Endothelial cell of umbilical vein (primary cell): Measurements from ENCODE around the gene SYNGAP1. TPM values are rescaled to one million over a fixed set of nuclear protein-coding genes. Genes with fewer than 3 reads are reported as not detected.

ENCODE experiments used
- BruUV-seq: library from RNA; stranded (reverse); fragments of 400-500 nt; replicated peaks from 2 replicates; lab custom pipeline; 2021; lab: Mats Ljungman, UMichigan
- CTCF ChIA-PET: fragments of 300-600, 350-600 bp; sonication (Branson Sonifier 250); formaldehyde crosslinking; loops from one replicate; lab custom pipeline; 2021; ENCODE audit warnings: antibody characterized with exemption, inconsistent platforms; lab: Charles Lee
- POLR2A ChIA-PET: fragments of 300-600, 350-600 bp; sonication (Branson Sonifier 250); formaldehyde crosslinking; loops from one replicate; lab custom pipeline; 2021; ENCODE audit warnings: antibody characterized with exemption, inconsistent platforms; lab: Charles Lee
- DNase-seq: peaks from one replicate; pipeline ENCODE4 v3.0.0-alpha.2; 2011; ENCODE audit warnings: low read depth, low spot score
- FAIRE-seq: peaks from 2 replicates; lab custom pipeline; 2011; peaks lifted over from hg19 to GRCh38; lab: Jason Lieb, UNC
- H2AFZ ChIP-seq: 2 replicates; pipeline ENCODE4 v1.6.0; 2012; ENCODE audit warnings: low read depth, low read length, control low read depth, inconsistent platforms
- H3K27ac ChIP-seq: 2 replicates; pipeline ENCODE4 v1.5.1; 2011; ENCODE audit warnings: low read depth, mild to moderate bottlenecking, control low read depth, low read length, moderate library complexity; ENCODE audit not compliant: insufficient read depth
- H3K27me3 ChIP-seq, 2 experiments: 2 replicates each; pipeline versions ENCODE4 v1.6.0 to v1.6.1; 2011; ENCODE audit warnings: low read length in 2 of 2, mixed read lengths in 1 of 2; ENCODE audit not compliant: control insufficient read depth in 2 of 2, insufficient read depth in 2 of 2
- H3K36me3 ChIP-seq, 2 experiments: 2 replicates in 1 of 2; 3 replicates in 1 of 2; pipeline ENCODE4 v1.5.1; 2011; ENCODE audit warnings: low read length in 2 of 2, mild to moderate bottlenecking in 1 of 2, moderate library complexity in 1 of 2; ENCODE audit not compliant: control insufficient read depth in 2 of 2, insufficient read depth in 2 of 2; ENCODE audit errors: extremely low read depth in 1 of 2
- H3K4me1 ChIP-seq: 3 replicates; pipeline ENCODE4 v1.5.1; 2011; ENCODE audit warnings: mild to moderate bottlenecking, low read length; ENCODE audit not compliant: control insufficient read depth, insufficient read depth; ENCODE audit errors: extremely low read depth
- H3K4me2 ChIP-seq: 2 replicates; pipeline ENCODE4 v1.6.1; 2011; ENCODE audit warnings: low read length, control low read depth, mixed read lengths; ENCODE audit not compliant: insufficient read depth
- H3K4me3 ChIP-seq, 3 experiments: fragments of 200-600 bp in 1 of 3; sonication (generic), shearing (Covaris generic) in 1 of 3; replicated peaks in 1 of 3; 2 replicates each; pipeline ENCODE4 v1.5.1; 2011 to 2016; ENCODE audit warnings: control low read depth in 3 of 3, low read length in 3 of 3, mild to moderate bottlenecking in 2 of 3, inconsistent platforms in 1 of 3, low read depth in 1 of 3, moderate library complexity in 1 of 3; ENCODE audit not compliant: insufficient read depth in 1 of 3
- H3K79me2 ChIP-seq: 2 replicates; pipeline ENCODE4 v1.6.0; 2012; ENCODE audit warnings: low read length, inconsistent platforms; ENCODE audit not compliant: control insufficient read depth, insufficient read depth
- H3K9ac ChIP-seq: replicated peaks from 2 replicates; pipeline ENCODE3; 2011; ENCODE audit warnings: low read length, control low read depth; ENCODE audit not compliant: insufficient read depth; ENCODE audit errors: extremely low read depth
- H3K9me1 ChIP-seq: replicated peaks from 3 replicates; pipeline ENCODE4 v1.6.0; 2011; ENCODE audit warnings: mild to moderate bottlenecking, low read length; ENCODE audit not compliant: control insufficient read depth, insufficient read depth; ENCODE audit errors: extremely low read depth
- H3K9me3 ChIP-seq: replicated peaks from 2 replicates; pipeline ENCODE4 v1.5.1; 2012; ENCODE audit warnings: low read length, inconsistent platforms; ENCODE audit not compliant: control insufficient read depth, insufficient read depth
- H4K20me1 ChIP-seq: replicated peaks from 2 replicates; pipeline ENCODE3; 2011; ENCODE audit warnings: mild to moderate bottlenecking, low read length; ENCODE audit not compliant: control insufficient read depth, insufficient read depth; ENCODE audit errors: extremely low read depth
- EZH2 ChIP-seq: IDR thresholded peaks from 2 replicates; pipeline ENCODE4 v1.6.1; 2012; ENCODE audit warnings: borderline replicate concordance, low read depth, mild to moderate bottlenecking, moderate library complexity, low read length, inconsistent platforms; ENCODE audit not compliant: severe bottlenecking
- FOS ChIP-seq: IDR thresholded peaks from 2 replicates; pipeline ENCODE4 v1.6.1; 2011; ENCODE audit warnings: mild to moderate bottlenecking, low read length, moderate library complexity, borderline replicate concordance; ENCODE audit not compliant: insufficient read depth
- GATA2 ChIP-seq: IDR thresholded peaks from 2 replicates; pipeline ENCODE4 v1.7.0; 2011; ENCODE audit warnings: low read depth, mild to moderate bottlenecking, moderate library complexity, mixed read lengths, low read length; ENCODE audit not compliant: insufficient read length, insufficient read depth
- JUN ChIP-seq: IDR thresholded peaks from 2 replicates; pipeline ENCODE4 v1.6.1; 2011; ENCODE audit warnings: borderline replicate concordance, low read depth; ENCODE audit not compliant: insufficient read length, insufficient read depth
- MYC ChIP-seq: IDR thresholded peaks from one replicate; pipeline ENCODE4 v1.6.1; 2011; ENCODE audit warnings: mild to moderate bottlenecking, low read depth, low read length
- POLR2A ChIP-seq: IDR thresholded peaks from 2 replicates; pipeline ENCODE4 v1.6.1; 2012; ENCODE audit warnings: low read depth, mild to moderate bottlenecking, control low read depth, low read length
- POLR2AphosphoS5 ChIP-seq: IDR thresholded peaks from 2 replicates; pipeline ENCODE4 v1.6.1; 2012; ENCODE audit warnings: low read depth, mild to moderate bottlenecking, control low read depth, low read length, moderate library complexity; ENCODE audit not compliant: insufficient read depth
- dilution Hi-C: fragments of 300-500 bp; cut with MboI; formaldehyde crosslinking; loops from one replicate; pipeline ENCODE4 v1.15.0; 2019; ENCODE audit warnings: low sequenced_read_pairs; ENCODE audit not compliant: extremely low pct_ligation_motif_present
- intact Hi-C: fragments of 100-400 bp; cut with micrococcal nuclease; formaldehyde crosslinking; loops from one replicate; pipeline ENCODE4 v1.10.0; 2022
- polyA plus RNA-seq, 4 experiments: library from polyadenylated mRNA; depleted of rRNA in 3 of 4; stranded (reverse) in 3 of 4; unstranded in 1 of 4; fragments of >200 nt; gene quantifications; 2 replicates each; pipeline versions ENCODE4 v1.2.1 to v1.2.3, GENCODE V29; 2011 to 2012; ENCODE audit warnings: missing spikeins in 1 of 4
- total RNA-seq: library from RNA; stranded (reverse); gene quantifications from 2 replicates; pipeline ENCODE4 v1.2.3, GENCODE V29; 2021
- TF ChIP-seq, protein P1 (sequence below): IDR thresholded peaks from 2 replicates; pipeline ENCODE4 v1.6.1; 2011; ENCODE audit not compliant: insufficient read depth, insufficient read length
- TF ChIP-seq, protein P2 (sequence below), 2 donors: IDR thresholded peaks; 1 replicate in 1 of 2; 2 replicates in 1 of 2; pipeline ENCODE4 v1.5.1; 2011; ENCODE audit warnings: low read length in 2 of 2, mild to moderate bottlenecking in 2 of 2, moderate library complexity in 2 of 2, control low read depth in 1 of 2, inconsistent platforms in 1 of 2, low read depth in 1 of 2; ENCODE audit not compliant: insufficient read depth in 1 of 2; ENCODE audit errors: extremely low read depth in 1 of 2

Gene SYNGAP1
- total and polyA plus RNA-seq, 2 donors (not counting 3 experiments of a cell fraction or from before 2014, with no cell fraction given): 7.3 to 15.1 TPM

DNA sequence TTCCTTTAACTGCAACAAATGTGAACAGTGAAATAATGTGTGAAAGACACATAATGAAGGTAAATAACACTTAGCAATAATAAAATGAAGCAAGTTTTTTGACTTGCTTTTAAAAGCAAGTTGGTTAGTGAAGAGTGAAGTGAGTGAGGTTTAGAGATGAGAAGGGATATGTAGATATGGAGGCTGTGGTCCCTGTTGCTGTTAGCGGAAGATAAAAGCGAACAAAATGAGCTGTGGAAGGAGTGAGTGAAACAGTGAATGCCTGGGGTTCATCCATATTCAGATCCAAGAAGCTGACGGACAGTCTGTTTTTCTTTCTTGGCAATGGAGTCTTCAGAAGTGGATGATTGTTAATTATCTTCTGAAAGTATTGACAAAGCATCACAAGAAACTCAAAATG lies 58.0 kb downstream of the SYNGAP1 start:
- FAIRE-seq (no peak), DNase-seq (no peak)
- Histone ChIP-seq H3K9me3 (no peaks in the 10 kb centered on the region), H3K79me2 (no peaks in the 10 kb centered on the region), H2AFZ (no peak overlapping the region), H3K27ac (no peak overlapping the region), H3K4me3 (no peak overlapping the region), H3K9me1 (no peaks in the 10 kb centered on the region), H3K4me1 (no peaks in the 10 kb centered on the region), H3K4me2 (no peak overlapping the region), H3K27me3 (peaks cover 4 to 5% of the 10 kb centered on the region in 2 experiments), H4K20me1 (no peaks in the 10 kb centered on the region), H3K9ac (no peak overlapping the region), H3K36me3 (no peaks in the 10 kb centered on the region)
- POLR2A ChIA-PET: no interaction called here
- no TSS peak for BruUV-seq
- CTCF ChIA-PET: interaction anchor here (0.7 to 1.0 kb wide), 2 partner anchors 12 to 14 kb away, joined by 3 read pairs; no protein-coding TSS in a partner anchor
- intact Hi-C loops (no loop called here), dilution Hi-C loops (no loop called here)
- TF ChIP-seq POLR2AphosphoS5 (no peak), POLR2A (no peak), FOS (no peak), GATA2 (no peak), MYC (no peak), JUN (no peak), EZH2 (no peak)
- TF ChIP-seq, protein P1, sequence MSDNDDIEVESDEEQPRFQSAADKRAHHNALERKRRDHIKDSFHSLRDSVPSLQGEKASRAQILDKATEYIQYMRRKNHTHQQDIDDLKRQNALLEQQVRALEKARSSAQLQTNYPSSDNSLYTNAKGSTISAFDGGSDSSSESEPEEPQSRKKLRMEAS: no peak
- TF ChIP-seq, protein P2, sequence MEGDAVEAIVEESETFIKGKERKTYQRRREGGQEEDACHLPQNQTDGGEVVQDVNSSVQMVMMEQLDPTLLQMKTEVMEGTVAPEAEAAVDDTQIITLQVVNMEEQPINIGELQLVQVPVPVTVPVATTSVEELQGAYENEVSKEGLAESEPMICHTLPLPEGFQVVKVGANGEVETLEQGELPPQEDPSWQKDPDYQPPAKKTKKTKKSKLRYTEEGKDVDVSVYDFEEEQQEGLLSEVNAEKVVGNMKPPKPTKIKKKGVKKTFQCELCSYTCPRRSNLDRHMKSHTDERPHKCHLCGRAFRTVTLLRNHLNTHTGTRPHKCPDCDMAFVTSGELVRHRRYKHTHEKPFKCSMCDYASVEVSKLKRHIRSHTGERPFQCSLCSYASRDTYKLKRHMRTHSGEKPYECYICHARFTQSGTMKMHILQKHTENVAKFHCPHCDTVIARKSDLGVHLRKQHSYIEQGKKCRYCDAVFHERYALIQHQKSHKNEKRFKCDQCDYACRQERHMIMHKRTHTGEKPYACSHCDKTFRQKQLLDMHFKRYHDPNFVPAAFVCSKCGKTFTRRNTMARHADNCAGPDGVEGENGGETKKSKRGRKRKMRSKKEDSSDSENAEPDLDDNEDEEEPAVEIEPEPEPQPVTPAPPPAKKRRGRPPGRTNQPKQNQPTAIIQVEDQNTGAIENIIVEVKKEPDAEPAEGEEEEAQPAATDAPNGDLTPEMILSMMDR (IDR thresholded peaks at IDR 0.05; ENCODE audit: extremely low read depth in 1 of 2, insufficient read depth in 1 of 2, low read depth in 1 of 2, low read length in 2 of 2): no peak
